WTC11 (cell line): Measurements from ENCODE around the gene ZKSCAN7. TPM values are rescaled to one million over a fixed set of nuclear protein-coding genes. Genes with fewer than 3 reads are reported as not detected.

ENCODE experiments used
- ATAC-seq: fragments of 200-7000 bp; cut with Tn5 transposase; 2 replicates; pipeline ENCODE4 v1.10.0; 2021; ENCODE audit warnings: mild to moderate bottlenecking, moderate library complexity
- Bru-seq: library from RNA; stranded (reverse); fragments of 400-500 nt; gene quantifications from one replicate; lab custom pipeline; 2021; lab: Mats Ljungman, UMichigan
- CTCF ChIA-PET: fragments of 300-600 bp; sonication (Branson Sonifier 250); formaldehyde crosslinking; loops from one replicate; lab custom pipeline; 2021; ENCODE audit warnings: antibody characterized with exemption; lab: Charles Lee
- POLR2A ChIA-PET: fragments of 350-600 bp; sonication (Branson Sonifier 250); formaldehyde crosslinking; loops from one replicate; lab custom pipeline; 2021; ENCODE audit warnings: antibody characterized with exemption; lab: Charles Lee
- DNase-seq: peaks from one replicate; pipeline ENCODE4 v3.0.0; 2021; ENCODE audit warnings: low spot score
- H3K27ac Mint-ChIP-seq: 2 replicates; pipeline ENCODE4 v1.8.0; 2021; ENCODE audit warnings: mixed read lengths
- H3K27me3 Mint-ChIP-seq: 2 replicates; pipeline ENCODE4 v1.8.0; 2021; ENCODE audit warnings: low read depth, mild to moderate bottlenecking, moderate library complexity, mixed read lengths
- H3K36me3 Mint-ChIP-seq: 2 replicates; pipeline ENCODE4 v1.8.0; 2021; ENCODE audit warnings: mixed read lengths
- H3K4me1 Mint-ChIP-seq: 2 replicates; pipeline ENCODE4 v1.8.0; 2022; ENCODE audit warnings: mixed read lengths
- H3K4me3 Mint-ChIP-seq: 2 replicates; pipeline ENCODE4 v1.8.0; 2021; ENCODE audit warnings: mild to moderate bottlenecking, moderate library complexity, mixed read lengths
- H3K9me3 Mint-ChIP-seq: 2 replicates; pipeline ENCODE4 v1.8.0; 2021; ENCODE audit warnings: mixed read lengths
- CBFB ChIP-seq: sonication (generic); formaldehyde crosslinking; IDR thresholded peaks from 2 replicates; pipeline ENCODE4 v1.8.1; 2022; ENCODE audit warnings: mild to moderate bottlenecking, low read depth, missing genetic modification reagents
- FOXK1 ChIP-seq: sonication (generic); formaldehyde crosslinking; IDR thresholded peaks from 2 replicates; pipeline ENCODE4 v1.8.0; 2022; ENCODE audit warnings: mild to moderate bottlenecking, moderate library complexity, missing genetic modification reagents
- FOXP1 ChIP-seq: sonication (generic); formaldehyde crosslinking; IDR thresholded peaks from 2 replicates; pipeline ENCODE4 v1.8.0; 2022; ENCODE audit warnings: missing genetic modification reagents, mild to moderate bottlenecking, moderate library complexity, borderline replicate concordance
- MXD4 ChIP-seq: fragments of 250-450 bp; sonication (Bioruptor Pico); IDR thresholded peaks from 2 replicates; pipeline ENCODE4 v1.8.0; 2021; ENCODE audit warnings: mild to moderate bottlenecking, moderate library complexity, borderline replicate concordance
- NFE2L1 ChIP-seq: sonication (generic); formaldehyde crosslinking; IDR thresholded peaks from 2 replicates; pipeline ENCODE4 v1.8.1; 2023; ENCODE audit warnings: missing genetic modification reagents
- NFYB ChIP-seq: sonication (generic); formaldehyde crosslinking; conservative IDR thresholded peaks from 2 replicates; pipeline ENCODE4 v1.8.0; 2022; ENCODE audit warnings: low read depth, missing genetic modification reagents
- NR3C1 ChIP-seq: sonication (generic); formaldehyde crosslinking; conservative IDR thresholded peaks from 2 replicates; pipeline ENCODE4 v1.8.1; 2023; ENCODE audit warnings: low read depth, mild to moderate bottlenecking, missing genetic modification reagents
- RELA ChIP-seq: sonication (generic); formaldehyde crosslinking; IDR thresholded peaks from 2 replicates; pipeline ENCODE4 v1.8.1; 2022; ENCODE audit warnings: missing genetic modification reagents, mild to moderate bottlenecking, borderline replicate concordance
- SMAD3 ChIP-seq: sonication (generic); formaldehyde crosslinking; IDR thresholded peaks from 2 replicates; pipeline ENCODE4 v1.8.0; 2022; ENCODE audit warnings: missing genetic modification reagents, mild to moderate bottlenecking, borderline replicate concordance
- SOX15 ChIP-seq: fragments of 250-450 bp; sonication (Bioruptor Pico); IDR thresholded peaks from 2 replicates; pipeline ENCODE4 v1.9.0; 2021; ENCODE audit warnings: mild to moderate bottlenecking
- ZNF396 ChIP-seq: fragments of 250-450 bp; sonication (Bioruptor Pico); IDR thresholded peaks from 2 replicates; pipeline ENCODE4 v1.8.0; 2021; ENCODE audit warnings: mild to moderate bottlenecking, moderate library complexity, borderline replicate concordance
- long read RNA-seq, 3 experiments: library from RNA in 1 of 3; library from capped mRNA in 1 of 3; library from polyadenylated mRNA in 1 of 3; unstranded in 2 of 3; stranded (forward) in 1 of 3; transcript quantifications; one replicate each; pipeline ENCODE4 v2.0.0, GENCODE V29; 2021
- total RNA-seq: library from RNA; stranded (reverse); gene quantifications from 3 replicates; pipeline ENCODE4 v1.2.3, GENCODE V29; 2021
- TF ChIP-seq, protein P1 (sequence below): fragments of 250-450 bp; sonication (Bioruptor Pico); IDR thresholded peaks from 2 replicates; pipeline ENCODE4 v1.9.0; 2021; ENCODE audit warnings: mild to moderate bottlenecking, borderline replicate concordance
- TF ChIP-seq, protein P2 (sequence below): sonication (generic); formaldehyde crosslinking; IDR thresholded peaks from 2 replicates; pipeline ENCODE4 v1.8.1; 2022; ENCODE audit warnings: mild to moderate bottlenecking, missing genetic modification reagents, moderate library complexity, borderline replicate concordance
- TF ChIP-seq, protein P3 (sequence below): sonication (generic); formaldehyde crosslinking; IDR thresholded peaks from 2 replicates; pipeline ENCODE4 v1.8.1; 2022; ENCODE audit warnings: low read depth, missing genetic modification reagents, borderline replicate concordance
- TF ChIP-seq, protein P4 (sequence below): sonication (generic); formaldehyde crosslinking; IDR thresholded peaks from 2 replicates; pipeline ENCODE4 v1.8.1; 2023; ENCODE audit warnings: mild to moderate bottlenecking, moderate library complexity, missing genetic modification reagents
- TF ChIP-seq, protein P5 (sequence below): sonication (generic); formaldehyde crosslinking; IDR thresholded peaks from 2 replicates; pipeline ENCODE4 v1.8.1; 2023; ENCODE audit warnings: mild to moderate bottlenecking, missing genetic modification reagents, borderline replicate concordance
- TF ChIP-seq, protein P6 (sequence below): sonication (generic); formaldehyde crosslinking; IDR thresholded peaks from 2 replicates; pipeline ENCODE4 v1.8.0; 2022; ENCODE audit warnings: missing genetic modification reagents

ZKSCAN7 gene
- total RNA-seq (8.3 to 9.4 TPM (median 8.9 TPM) in 3 replicates), Bru-seq, nascent RNA (percentile 80 among the genes with signal in this experiment)
- long read RNA-seq, experiment 1, transcript ZKSCAN7-205 (6 exons, 2,791 nt): major isoform, 5 of 30 reads
- long read RNA-seq, experiment 1, partial matches to known transcripts: 3 of 30 reads
- long read RNA-seq, experiment 1, other reads (novel, unspliced or antisense): 19 of 30 reads
- long read RNA-seq, experiment 2, partial matches to known transcripts: 0 of 3 reads
- long read RNA-seq, experiment 2, other reads (novel, unspliced or antisense): 2 of 3 reads
- long read RNA-seq, experiment 3, partial matches to known transcripts: 0 of 1 reads
- long read RNA-seq, experiment 3, other reads (novel, unspliced or antisense): 1 of 1 reads

DNA sequence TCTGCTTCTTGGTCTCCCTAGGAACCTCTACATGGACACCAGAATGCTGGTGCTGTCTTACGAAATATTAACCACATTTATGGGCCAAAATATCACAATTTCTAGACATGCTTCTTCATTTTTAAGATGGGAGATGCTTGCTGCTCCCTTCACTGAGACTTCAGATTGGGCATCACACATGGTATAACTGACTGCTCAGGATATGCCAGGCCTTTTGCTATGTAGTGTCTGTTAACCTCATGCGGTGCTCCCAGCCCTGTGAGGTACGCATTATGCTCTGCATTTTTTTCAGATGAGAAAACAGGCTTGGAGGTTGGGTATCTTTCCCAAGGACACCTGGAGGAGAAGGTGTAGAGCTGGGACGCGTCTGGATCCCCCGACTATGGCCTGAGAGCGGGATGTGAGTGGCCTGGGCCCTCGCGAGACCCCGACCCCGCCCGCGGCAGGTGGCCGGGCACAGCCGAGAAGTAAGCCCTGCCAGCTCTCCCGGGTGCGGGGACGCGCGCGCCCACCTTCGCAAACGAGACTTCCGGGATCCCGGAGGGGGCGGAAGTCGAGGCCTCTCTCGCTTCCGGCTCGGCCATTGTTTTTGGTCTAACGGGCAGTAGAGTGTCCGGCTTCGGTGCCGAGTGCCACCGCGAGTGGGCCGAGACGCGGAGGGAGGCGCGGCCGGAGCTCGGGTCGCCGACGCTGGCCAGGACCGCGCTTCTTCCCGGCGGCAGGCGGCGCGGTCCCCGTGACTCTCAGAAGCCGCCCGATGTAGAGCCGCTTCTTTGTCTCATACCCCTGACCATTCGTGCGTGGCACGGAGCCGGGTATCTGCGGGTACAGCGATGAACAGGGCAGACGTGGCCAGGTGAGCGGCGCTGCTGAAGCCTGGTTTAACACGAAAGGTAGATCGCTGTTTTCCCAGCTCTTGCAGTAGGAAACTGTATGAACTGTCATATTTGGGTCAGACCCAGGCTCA lies at the start of gene ZKSCAN7:
ZKSCAN7 (plus strand) TSS at position 568 of the 967 bp plus-strand sequence. CDS start 1,855 bp downstream, outside the sequence.
- Mint-ChIP-seq H3K27ac (peak within 1 kb of the TSS; percentile 83), H3K9me3 (peaks cover 17% of the 10 kb centered on the region), H3K4me1 (peaks cover 17% of the 10 kb centered on the region), H3K4me3 (peak within 1 kb of the TSS; percentile 96), H3K27me3 (peaks cover 54% of the 10 kb centered on the region), H3K36me3 (peaks cover 27% of the 10 kb centered on the region)
- ATAC-seq (peak; percentile 92), DNase-seq (peak; percentile 77)
- ChIA-PET POLR2A (no interaction called here), CTCF (no interaction called here)
- peak; percentile 67; the same call in 1 of the 2 replicates for TF ChIP-seq NR3C1 (CRISPR knock-in tag)
- TF ChIP-seq, protein P1, sequence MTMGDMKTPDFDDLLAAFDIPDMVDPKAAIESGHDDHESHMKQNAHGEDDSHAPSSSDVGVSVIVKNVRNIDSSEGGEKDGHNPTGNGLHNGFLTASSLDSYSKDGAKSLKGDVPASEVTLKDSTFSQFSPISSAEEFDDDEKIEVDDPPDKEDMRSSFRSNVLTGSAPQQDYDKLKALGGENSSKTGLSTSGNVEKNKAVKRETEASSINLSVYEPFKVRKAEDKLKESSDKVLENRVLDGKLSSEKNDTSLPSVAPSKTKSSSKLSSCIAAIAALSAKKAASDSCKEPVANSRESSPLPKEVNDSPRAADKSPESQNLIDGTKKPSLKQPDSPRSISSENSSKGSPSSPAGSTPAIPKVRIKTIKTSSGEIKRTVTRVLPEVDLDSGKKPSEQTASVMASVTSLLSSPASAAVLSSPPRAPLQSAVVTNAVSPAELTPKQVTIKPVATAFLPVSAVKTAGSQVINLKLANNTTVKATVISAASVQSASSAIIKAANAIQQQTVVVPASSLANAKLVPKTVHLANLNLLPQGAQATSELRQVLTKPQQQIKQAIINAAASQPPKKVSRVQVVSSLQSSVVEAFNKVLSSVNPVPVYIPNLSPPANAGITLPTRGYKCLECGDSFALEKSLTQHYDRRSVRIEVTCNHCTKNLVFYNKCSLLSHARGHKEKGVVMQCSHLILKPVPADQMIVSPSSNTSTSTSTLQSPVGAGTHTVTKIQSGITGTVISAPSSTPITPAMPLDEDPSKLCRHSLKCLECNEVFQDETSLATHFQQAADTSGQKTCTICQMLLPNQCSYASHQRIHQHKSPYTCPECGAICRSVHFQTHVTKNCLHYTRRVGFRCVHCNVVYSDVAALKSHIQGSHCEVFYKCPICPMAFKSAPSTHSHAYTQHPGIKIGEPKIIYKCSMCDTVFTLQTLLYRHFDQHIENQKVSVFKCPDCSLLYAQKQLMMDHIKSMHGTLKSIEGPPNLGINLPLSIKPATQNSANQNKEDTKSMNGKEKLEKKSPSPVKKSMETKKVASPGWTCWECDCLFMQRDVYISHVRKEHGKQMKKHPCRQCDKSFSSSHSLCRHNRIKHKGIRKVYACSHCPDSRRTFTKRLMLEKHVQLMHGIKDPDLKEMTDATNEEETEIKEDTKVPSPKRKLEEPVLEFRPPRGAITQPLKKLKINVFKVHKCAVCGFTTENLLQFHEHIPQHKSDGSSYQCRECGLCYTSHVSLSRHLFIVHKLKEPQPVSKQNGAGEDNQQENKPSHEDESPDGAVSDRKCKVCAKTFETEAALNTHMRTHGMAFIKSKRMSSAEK (CRISPR knock-in tag): no peak
- TF ChIP-seq SOX15 (CRISPR knock-in tag): no peak
- TF ChIP-seq ZNF396 (CRISPR knock-in tag): no peak
- TF ChIP-seq FOXP1 (CRISPR knock-in tag): peak; percentile 85
- TF ChIP-seq, protein P2, sequence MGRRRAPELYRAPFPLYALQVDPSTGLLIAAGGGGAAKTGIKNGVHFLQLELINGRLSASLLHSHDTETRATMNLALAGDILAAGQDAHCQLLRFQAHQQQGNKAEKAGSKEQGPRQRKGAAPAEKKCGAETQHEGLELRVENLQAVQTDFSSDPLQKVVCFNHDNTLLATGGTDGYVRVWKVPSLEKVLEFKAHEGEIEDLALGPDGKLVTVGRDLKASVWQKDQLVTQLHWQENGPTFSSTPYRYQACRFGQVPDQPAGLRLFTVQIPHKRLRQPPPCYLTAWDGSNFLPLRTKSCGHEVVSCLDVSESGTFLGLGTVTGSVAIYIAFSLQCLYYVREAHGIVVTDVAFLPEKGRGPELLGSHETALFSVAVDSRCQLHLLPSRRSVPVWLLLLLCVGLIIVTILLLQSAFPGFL (CRISPR knock-in tag): no peak
- no peak for TF ChIP-seq NFYB (CRISPR knock-in tag)
- TF ChIP-seq RELA (CRISPR knock-in tag): no peak
- TF ChIP-seq SMAD3: no peak
- no peak for TF ChIP-seq MXD4 (CRISPR knock-in tag)
- TF ChIP-seq, protein P3, sequence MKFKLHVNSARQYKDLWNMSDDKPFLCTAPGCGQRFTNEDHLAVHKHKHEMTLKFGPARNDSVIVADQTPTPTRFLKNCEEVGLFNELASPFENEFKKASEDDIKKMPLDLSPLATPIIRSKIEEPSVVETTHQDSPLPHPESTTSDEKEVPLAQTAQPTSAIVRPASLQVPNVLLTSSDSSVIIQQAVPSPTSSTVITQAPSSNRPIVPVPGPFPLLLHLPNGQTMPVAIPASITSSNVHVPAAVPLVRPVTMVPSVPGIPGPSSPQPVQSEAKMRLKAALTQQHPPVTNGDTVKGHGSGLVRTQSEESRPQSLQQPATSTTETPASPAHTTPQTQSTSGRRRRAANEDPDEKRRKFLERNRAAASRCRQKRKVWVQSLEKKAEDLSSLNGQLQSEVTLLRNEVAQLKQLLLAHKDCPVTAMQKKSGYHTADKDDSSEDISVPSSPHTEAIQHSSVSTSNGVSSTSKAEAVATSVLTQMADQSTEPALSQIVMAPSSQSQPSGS: no peak
- TF ChIP-seq, protein P4, sequence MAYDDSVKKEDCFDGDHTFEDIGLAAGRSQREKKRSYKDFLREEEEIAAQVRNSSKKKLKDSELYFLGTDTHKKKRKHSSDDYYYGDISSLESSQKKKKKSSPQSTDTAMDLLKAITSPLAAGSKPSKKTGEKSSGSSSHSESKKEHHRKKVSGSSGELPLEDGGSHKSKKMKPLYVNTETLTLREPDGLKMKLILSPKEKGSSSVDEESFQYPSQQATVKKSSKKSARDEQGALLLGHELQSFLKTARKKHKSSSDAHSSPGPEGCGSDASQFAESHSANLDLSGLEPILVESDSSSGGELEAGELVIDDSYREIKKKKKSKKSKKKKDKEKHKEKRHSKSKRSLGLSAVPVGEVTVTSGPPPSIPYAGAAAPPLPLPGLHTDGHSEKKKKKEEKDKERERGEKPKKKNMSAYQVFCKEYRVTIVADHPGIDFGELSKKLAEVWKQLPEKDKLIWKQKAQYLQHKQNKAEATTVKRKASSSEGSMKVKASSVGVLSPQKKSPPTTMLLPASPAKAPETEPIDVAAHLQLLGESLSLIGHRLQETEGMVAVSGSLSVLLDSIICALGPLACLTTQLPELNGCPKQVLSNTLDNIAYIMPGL: peak; percentile 93; the same call in 1 of the 2 replicates
- TF ChIP-seq CBFB (CRISPR knock-in tag): peak; percentile 89; the same call in 1 of the 2 replicates
- TF ChIP-seq FOXK1 (CRISPR knock-in tag): peak; percentile 52; the same call in 1 of the 2 replicates
- TF ChIP-seq, protein P5, sequence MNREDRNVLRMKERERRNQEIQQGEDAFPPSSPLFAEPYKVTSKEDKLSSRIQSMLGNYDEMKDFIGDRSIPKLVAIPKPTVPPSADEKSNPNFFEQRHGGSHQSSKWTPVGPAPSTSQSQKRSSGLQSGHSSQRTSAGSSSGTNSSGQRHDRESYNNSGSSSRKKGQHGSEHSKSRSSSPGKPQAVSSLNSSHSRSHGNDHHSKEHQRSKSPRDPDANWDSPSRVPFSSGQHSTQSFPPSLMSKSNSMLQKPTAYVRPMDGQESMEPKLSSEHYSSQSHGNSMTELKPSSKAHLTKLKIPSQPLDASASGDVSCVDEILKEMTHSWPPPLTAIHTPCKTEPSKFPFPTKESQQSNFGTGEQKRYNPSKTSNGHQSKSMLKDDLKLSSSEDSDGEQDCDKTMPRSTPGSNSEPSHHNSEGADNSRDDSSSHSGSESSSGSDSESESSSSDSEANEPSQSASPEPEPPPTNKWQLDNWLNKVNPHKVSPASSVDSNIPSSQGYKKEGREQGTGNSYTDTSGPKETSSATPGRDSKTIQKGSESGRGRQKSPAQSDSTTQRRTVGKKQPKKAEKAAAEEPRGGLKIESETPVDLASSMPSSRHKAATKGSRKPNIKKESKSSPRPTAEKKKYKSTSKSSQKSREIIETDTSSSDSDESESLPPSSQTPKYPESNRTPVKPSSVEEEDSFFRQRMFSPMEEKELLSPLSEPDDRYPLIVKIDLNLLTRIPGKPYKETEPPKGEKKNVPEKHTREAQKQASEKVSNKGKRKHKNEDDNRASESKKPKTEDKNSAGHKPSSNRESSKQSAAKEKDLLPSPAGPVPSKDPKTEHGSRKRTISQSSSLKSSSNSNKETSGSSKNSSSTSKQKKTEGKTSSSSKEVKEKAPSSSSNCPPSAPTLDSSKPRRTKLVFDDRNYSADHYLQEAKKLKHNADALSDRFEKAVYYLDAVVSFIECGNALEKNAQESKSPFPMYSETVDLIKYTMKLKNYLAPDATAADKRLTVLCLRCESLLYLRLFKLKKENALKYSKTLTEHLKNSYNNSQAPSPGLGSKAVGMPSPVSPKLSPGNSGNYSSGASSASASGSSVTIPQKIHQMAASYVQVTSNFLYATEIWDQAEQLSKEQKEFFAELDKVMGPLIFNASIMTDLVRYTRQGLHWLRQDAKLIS (CRISPR knock-in tag): 0 out of 2 replicates have a peak, but pooled peaks have one; percentile 80
- TF ChIP-seq NFE2L1 (CRISPR knock-in tag): peak; percentile 61; the same call in 1 of the 2 replicates
- TF ChIP-seq, protein P6, sequence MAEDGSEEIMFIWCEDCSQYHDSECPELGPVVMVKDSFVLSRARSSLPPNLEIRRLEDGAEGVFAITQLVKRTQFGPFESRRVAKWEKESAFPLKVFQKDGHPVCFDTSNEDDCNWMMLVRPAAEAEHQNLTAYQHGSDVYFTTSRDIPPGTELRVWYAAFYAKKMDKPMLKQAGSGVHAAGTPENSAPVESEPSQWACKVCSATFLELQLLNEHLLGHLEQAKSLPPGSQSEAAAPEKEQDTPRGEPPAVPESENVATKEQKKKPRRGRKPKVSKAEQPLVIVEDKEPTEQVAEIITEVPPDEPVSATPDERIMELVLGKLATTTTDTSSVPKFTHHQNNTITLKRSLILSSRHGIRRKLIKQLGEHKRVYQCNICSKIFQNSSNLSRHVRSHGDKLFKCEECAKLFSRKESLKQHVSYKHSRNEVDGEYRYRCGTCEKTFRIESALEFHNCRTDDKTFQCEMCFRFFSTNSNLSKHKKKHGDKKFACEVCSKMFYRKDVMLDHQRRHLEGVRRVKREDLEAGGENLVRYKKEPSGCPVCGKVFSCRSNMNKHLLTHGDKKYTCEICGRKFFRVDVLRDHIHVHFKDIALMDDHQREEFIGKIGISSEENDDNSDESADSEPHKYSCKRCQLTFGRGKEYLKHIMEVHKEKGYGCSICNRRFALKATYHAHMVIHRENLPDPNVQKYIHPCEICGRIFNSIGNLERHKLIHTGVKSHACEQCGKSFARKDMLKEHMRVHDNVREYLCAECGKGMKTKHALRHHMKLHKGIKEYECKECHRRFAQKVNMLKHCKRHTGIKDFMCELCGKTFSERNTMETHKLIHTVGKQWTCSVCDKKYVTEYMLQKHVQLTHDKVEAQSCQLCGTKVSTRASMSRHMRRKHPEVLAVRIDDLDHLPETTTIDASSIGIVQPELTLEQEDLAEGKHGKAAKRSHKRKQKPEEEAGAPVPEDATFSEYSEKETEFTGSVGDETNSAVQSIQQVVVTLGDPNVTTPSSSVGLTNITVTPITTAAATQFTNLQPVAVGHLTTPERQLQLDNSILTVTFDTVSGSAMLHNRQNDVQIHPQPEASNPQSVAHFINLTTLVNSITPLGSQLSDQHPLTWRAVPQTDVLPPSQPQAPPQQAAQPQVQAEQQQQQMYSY (CRISPR knock-in tag): no peak
